ENCODE results near the gene MYH9. TPM values are rescaled to one million over a fixed set of nuclear protein-coding genes. Genes with fewer than 3 reads are reported as not detected.

The MYH9 gene
- total RNA-seq, 3 donors from 2014 or later, result 673 to 753 (median 716) TPM

DNA sequence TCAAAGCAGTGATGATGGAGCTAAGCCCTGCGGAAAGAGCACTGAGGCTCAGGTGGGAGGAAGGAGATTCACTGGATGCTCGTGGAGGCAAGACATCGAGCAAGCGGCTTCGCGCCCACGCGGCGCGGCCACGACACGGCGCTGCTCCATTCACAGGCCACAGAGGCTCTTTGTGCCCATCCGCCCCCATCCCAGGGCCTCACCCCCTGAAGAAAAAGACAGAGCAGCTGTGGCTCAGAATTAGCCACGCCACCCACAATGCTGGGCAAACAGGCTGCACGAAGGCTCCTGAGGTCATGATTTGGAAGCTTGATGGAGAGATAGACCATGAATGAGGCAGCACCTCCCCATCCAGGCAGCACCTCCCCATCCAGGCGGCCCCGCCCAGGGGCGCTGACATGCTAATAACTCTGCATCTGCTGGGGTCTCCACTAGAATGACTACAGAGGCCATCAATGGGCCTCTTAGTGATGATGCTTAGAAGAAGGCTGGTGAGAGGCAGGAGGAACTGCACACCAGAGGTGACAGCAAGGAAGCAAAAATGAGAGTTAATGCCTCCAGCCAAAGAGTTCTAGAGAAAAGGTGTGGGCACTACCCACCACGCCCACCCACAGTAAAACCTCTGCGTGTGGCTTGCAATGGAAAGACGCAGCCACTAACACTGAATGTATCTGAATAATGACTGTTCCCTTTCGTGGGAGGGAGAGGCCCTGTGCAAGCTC lies 43.5 kb downstream of the MYH9 start:
- peak overlapping the region; percentile 62 for H3K4me3 Mint-ChIP-seq
- H3K36me3 Mint-ChIP-seq (ENCODE audit: insufficient read depth), result peaks cover 53% of the 10 kb centered on the region
- H3K27me3 Mint-ChIP-seq (ENCODE audit: low read depth), result no peaks in the 10 kb centered on the region
- ATAC-seq, result peak; percentile 85 to 89
- peaks cover 85% of the 10 kb centered on the region for H3K4me1 Mint-ChIP-seq (ENCODE audit: low read depth)
- no peaks in the 10 kb centered on the region for H3K9me3 Mint-ChIP-seq
- peak; percentile 57 for DNase-seq

DNA sequence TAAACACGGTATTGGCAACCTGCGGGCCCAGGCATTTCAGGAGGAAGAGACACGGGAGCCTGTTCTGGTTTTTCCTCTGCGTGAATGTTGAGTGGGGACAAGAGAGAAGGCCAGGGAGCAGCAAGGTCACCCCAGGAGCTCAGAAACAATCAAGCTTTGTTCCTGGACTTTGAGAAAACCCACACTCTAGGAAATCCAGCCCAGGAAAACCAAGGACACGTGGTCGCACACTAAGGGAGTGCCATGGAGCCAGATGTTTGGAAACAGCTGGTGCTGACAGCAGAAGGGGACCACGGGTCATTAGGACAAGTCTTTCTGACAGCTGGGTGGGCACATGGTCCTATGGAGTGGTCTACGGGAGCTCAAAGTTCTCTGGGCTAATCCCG lies 44.1 kb downstream of the MYH9 start:
- H3K27me3 Mint-ChIP-seq (ENCODE audit: low read depth), result no peaks in the 10 kb centered on the region
- no peaks in the 10 kb centered on the region for H3K9me3 Mint-ChIP-seq
- H3K4me3 Mint-ChIP-seq, result no peak overlapping the region
- DNase-seq (no peak), ATAC-seq (no peak)
- peaks cover 54% of the 10 kb centered on the region for H3K36me3 Mint-ChIP-seq (ENCODE audit: insufficient read depth)
- peaks cover 85% of the 10 kb centered on the region for H3K4me1 Mint-ChIP-seq (ENCODE audit: low read depth)

DNA sequence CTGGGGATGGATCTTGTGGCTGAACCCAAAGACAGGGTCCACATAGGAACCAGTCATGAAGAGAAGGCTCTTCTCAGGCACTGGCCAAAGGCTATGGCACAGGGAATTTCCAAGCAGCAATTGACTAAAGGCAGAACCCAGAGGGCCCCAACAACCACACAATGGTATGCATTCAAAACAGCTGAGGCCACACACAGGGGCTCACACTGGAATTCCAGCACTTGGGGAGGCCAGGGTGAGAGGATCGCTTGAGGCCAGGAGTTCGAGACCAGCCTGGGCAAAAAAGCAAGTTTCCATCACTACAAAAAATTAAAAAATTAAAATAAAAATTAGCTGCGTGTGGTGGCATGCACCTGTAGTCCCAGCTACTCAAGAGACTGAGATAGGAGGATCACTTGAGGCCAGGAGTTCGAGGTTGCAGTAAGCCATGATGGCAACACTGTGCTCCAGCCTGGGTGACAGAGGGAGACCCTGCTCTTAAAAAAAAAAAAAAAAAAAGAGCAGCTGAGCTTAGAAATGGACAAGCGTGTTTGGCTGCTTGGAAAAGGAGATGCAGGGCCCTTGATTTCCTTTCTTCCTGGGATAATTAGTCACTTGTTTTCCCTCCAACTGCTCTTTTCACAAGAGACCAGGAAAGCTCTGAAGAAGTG lies 44.6 kb downstream of the MYH9 start:
- H3K9me3 Mint-ChIP-seq, result no peaks in the 10 kb centered on the region
- H3K27me3 Mint-ChIP-seq (ENCODE audit: low read depth), result no peaks in the 10 kb centered on the region
- H3K36me3 Mint-ChIP-seq (ENCODE audit: insufficient read depth), result peaks cover 55% of the 10 kb centered on the region
- ATAC-seq (no peak), DNase-seq (no peak)
- no peak overlapping the region for H3K4me3 Mint-ChIP-seq
- peaks cover 90% of the 10 kb centered on the region for H3K4me1 Mint-ChIP-seq (ENCODE audit: low read depth)

DNA sequence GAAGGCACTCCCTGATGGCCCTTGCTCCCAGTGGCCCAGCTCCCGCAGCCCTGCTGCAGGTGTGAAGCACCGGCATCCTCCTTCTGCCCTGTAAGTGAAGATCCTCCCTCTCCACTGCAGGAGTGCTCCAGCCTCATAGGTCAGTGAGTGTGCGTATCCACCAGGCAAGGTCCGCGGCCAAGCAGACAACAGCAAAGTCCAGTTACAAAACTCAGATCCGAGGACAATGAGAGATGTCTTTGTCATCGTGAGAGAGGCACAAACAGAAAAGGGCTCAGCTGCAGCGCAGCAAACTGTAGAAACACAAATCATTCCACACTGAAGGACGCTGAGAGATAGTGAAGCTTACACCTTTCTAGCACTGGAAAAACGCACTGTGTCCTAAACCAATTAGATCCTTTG lies 46.1 kb downstream of the MYH9 start:
- H3K27me3 Mint-ChIP-seq (ENCODE audit: low read depth), result no peaks in the 10 kb centered on the region
- ATAC-seq (no peak), DNase-seq (no peak)
- no peak overlapping the region for H3K4me3 Mint-ChIP-seq
- H3K36me3 Mint-ChIP-seq (ENCODE audit: insufficient read depth), result peaks cover 56% of the 10 kb centered on the region
- H3K4me1 Mint-ChIP-seq (ENCODE audit: low read depth), result peaks cover 92% of the 10 kb centered on the region
- no peaks in the 10 kb centered on the region for H3K9me3 Mint-ChIP-seq

DNA sequence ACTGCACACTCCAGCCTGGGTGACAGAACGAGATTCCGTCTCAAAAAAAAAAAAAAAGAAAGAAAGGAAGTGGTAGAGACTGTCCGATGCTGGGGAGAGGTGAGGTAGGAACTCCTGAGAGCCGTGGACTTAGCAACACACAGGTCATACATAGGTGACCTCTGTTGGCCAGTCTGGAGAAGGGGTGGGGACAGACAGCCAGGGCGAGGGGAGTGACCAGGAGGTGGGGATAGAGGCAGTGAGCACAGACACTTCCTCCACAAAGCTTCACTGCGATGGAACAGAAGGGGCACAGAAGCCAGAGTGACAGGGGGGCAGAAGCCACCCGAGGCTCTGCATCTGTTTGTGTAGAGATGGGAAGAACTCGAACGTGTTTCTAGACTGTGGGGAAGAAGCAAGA lies 47.1 kb downstream of the MYH9 start:
- ATAC-seq (no peak), DNase-seq (no peak)
- peaks cover 60% of the 10 kb centered on the region for H3K36me3 Mint-ChIP-seq (ENCODE audit: insufficient read depth)
- H3K27me3 Mint-ChIP-seq (ENCODE audit: low read depth), result no peaks in the 10 kb centered on the region
- peaks cover 93% of the 10 kb centered on the region for H3K4me1 Mint-ChIP-seq (ENCODE audit: low read depth)
- no peak overlapping the region for H3K4me3 Mint-ChIP-seq
- no peaks in the 10 kb centered on the region for H3K9me3 Mint-ChIP-seq

DNA sequence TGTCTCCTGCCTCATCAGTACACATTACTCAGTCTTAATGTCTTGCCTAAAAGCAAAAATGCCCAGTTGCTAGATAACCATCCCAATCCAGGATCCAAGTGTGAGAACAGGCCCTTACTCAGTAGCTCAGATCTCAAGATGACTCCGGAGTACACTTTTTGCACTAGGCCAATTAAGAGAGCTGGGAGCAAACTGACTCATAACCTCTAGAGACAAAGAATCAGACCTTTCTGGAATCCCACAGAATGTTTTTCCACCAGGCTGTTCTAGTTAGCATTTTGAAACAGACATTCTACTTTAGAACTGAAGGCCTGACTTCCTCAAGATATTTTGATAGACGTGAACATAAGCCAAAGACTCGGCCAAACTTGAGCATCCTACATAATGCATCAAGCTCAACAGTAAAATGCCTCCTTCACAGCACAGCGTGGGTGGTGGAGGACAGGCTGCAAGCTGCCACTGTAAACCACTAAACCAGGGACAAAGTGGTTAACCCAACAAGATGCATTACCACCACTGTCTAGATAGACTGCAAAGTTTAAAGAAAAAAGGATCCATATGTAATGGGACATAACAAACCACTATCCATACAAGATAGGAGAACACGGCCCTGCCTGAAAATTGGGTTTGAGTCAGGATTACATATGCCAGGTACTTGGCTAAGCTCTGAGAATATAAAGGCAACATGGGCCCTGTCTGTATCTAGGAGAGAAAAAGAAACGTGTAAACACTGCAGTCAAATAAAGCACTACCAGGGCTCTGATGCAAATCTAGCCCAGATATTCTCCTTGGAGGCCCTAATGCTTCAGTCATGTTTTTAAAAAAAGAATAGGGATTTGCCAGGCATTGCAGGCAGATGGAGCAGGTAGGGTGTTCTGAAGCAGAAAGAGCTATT lies 48.3 kb downstream of the MYH9 start:
- Mint-ChIP-seq H3K36me3 (ENCODE audit: insufficient read depth) (peaks cover 65% of the 10 kb centered on the region), H3K4me3 (peak overlapping the region; percentile 19), H3K27me3 (ENCODE audit: low read depth) (no peaks in the 10 kb centered on the region), H3K9me3 (no peaks in the 10 kb centered on the region), H3K4me1 (ENCODE audit: low read depth) (peaks cover 93% of the 10 kb centered on the region)
- ATAC-seq (peak; percentile 61), DNase-seq (no peak)

DNA sequence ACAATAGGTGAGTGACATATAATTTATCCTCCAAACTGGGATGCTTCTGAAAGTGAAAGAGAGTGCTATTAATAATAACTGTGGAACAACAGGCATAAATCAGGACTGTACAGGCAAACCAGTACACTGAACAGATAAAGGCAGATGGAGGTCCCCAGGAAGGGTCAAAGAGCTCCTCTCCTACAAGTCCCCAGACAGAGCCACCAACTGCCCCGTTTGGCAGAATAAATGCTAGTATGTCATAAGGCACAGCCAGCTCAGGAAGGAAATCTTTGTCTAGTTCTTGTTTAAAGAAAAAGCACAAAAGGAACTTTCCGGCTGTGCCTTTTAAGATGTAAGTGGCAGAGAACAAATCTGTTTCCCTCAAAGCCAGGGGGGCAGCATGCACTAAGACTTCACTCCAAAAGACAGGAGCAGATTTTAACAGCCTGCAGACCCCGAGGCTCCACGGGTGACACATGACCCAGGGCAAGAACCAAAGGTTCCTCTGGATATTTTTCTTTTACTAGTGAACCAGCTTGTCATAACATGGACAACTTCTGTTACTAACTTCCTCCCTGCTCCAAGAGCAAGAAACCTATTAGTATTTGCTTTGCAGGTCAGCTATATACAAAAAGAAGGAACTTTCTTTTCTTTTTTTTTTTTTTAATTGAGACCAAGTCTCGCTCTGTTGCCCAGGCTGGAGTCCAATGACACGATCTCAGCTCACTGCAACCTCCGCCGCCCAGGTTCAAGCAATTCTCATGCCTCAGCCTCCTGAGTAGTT lies 50.2 kb downstream of the MYH9 start:
- peaks cover 94% of the 10 kb centered on the region for H3K4me1 Mint-ChIP-seq (ENCODE audit: low read depth)
- DNase-seq (no peak), ATAC-seq (no peak)
- H3K9me3 Mint-ChIP-seq, result no peaks in the 10 kb centered on the region
- no peaks in the 10 kb centered on the region for H3K27me3 Mint-ChIP-seq (ENCODE audit: low read depth)
- peaks cover 66% of the 10 kb centered on the region for H3K36me3 Mint-ChIP-seq (ENCODE audit: insufficient read depth)
- peak overlapping the region; percentile 59 for H3K4me3 Mint-ChIP-seq

DNA sequence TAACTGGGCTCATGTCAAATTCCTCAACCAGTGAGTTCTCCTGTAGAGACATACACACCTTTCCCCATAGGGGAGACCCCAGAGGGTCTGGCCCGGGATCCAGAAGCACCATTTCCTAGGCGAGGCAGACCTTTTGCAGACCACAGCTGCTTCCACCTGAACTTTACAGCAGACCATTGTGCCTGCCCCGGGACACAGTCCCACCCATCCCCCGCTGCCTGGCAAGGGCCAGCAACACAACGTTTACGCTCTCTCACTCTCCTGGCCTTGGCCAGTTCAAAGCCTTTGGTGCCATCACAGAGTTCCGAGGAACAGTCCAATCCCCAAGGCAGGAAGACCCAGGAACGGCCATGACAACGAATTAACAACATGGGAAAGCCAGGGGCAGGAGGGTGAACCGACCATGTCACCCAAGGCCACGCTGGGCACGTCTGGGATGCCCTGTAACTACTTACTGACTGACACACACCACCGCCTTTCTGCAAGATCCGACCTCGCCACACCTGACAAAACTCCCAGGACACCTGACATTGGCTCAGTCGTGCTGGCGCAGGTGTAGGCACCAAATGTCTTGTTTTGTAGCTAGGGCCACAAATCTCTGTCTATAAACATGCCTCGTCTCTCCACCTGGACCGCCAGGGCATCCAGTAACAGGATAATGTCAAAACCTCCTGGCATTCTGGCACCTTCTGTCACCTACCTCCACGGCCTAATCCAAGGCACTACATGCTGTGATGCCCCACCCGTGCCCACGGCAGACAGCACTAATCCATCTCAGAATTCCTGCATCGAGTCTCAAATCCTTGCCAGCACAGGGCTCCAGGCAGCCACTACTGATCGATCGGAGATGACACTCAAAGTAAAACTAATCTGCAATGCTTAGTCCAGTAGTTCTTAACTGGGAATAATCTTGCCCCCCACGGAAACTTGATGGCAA lies 51.3 kb downstream of the MYH9 start:
- Mint-ChIP-seq H3K4me3 (peak overlapping the region; percentile 64), H3K4me1 (ENCODE audit: low read depth) (peaks cover 94% of the 10 kb centered on the region), H3K36me3 (ENCODE audit: insufficient read depth) (peaks cover 61% of the 10 kb centered on the region), H3K9me3 (no peaks in the 10 kb centered on the region), H3K27me3 (ENCODE audit: low read depth) (no peaks in the 10 kb centered on the region)
- ATAC-seq, result no peak
- DNase-seq, result no peak

DNA sequence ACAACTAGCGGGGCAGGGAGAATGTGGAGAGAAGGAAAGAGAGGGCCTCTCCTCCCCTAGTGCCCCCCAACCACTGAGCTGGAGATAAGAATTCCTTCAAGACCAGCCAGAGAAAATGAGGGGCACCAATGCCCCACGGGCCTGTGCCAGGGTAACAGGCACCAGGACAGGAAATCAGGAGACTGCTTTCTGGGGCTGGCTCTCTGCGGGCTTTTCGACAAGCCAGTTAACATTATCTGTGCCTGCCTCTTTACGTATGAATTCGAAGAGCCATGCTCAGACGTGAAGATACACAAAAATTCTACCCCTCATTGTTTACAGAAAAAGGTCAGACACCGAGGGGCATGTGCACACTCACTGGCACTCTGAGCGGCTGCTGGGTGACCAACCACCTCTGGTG lies 52.1 kb downstream of the MYH9 start:
- Mint-ChIP-seq H3K4me1 (ENCODE audit: low read depth) (peaks cover 94% of the 10 kb centered on the region), H3K9me3 (no peaks in the 10 kb centered on the region), H3K36me3 (ENCODE audit: insufficient read depth) (peaks cover 59% of the 10 kb centered on the region), H3K4me3 (peak overlapping the region; percentile 76), H3K27me3 (ENCODE audit: low read depth) (no peaks in the 10 kb centered on the region)
- no peak for ATAC-seq
- no peak for DNase-seq

DNA sequence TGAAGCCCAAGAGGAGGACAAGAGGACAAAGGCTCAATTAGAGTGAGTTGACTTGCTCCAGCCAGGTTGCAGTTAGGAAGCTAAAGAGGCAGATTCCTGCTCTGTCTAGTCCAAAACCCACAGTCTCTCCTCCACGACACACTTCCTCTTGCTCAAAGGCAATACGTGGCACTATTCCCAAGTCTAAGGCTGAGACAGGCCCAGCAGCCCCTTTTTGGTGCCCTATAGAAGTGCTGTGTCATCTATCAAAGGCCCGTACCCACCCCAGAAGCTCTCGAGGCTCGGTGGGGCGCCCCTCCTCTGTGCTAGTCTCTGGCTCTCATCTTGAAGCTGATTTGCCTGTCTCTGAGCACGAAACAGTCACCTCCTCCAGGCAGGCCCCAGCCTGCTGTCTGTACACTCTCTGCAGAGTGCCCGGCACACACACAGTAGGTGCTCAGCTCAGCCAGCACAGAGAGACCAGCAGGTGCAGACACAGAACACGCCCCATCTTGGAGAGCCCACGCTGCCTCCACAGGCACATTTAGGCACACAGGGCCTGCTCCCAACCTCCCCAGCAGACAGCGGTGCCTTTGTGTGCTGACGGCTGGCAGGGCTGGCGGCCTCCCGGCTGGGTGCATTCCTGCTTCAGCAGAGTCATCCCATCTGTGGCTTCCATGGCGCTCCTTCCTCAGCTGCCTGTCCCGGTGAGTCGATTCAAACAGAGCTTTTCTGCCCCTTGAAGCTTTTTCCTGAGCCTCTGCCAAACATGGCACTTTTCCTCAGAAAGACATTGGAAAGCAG lies 52.8 kb downstream of the MYH9 start:
- peaks cover 96% of the 10 kb centered on the region for H3K4me1 Mint-ChIP-seq (ENCODE audit: low read depth)
- H3K9me3 Mint-ChIP-seq, result no peaks in the 10 kb centered on the region
- H3K36me3 Mint-ChIP-seq (ENCODE audit: insufficient read depth), result peaks cover 63% of the 10 kb centered on the region
- ATAC-seq (peak in 1 of 2 donors; percentile 3), DNase-seq (no peak)
- no peaks in the 10 kb centered on the region for H3K27me3 Mint-ChIP-seq (ENCODE audit: low read depth)
- H3K4me3 Mint-ChIP-seq, result peak overlapping the region; percentile 76

DNA sequence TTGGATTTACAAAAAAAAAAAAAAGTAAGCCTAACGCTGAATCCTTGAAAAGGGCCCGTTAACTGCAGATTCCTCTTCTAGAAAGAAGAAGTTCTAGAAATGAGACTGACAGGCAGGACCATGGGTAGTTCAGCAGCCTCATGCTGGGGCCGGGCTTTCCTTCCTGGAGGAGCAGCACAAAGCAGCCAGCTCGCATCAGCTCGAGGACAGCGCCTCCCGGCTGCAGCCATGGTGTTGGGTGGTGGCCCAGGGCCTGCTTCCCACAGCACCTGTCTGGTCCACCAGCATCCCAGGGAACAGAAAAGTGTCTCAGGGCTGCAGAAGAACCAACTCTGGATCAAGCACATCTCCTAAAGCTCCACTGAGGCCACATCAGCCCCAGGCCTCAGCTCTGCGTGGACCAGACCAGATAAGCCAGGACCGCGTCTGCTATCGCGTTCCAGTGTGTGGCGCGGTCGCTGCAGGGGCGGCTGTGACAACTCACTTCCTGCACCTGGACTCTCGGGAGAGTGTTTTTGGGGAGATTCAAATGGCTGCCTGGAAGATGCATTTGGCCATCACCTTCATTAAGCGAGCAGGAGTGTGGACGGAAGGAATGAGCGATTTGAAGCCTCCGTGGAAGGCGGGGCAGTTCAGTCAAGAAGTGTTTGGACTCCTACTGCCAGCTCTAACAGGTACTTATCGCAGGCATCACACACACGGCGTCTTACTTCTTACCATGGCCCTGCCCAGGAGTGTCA lies 53.5 kb downstream of the MYH9 start:
- ATAC-seq, result no peak
- DNase-seq, result no peak
- H3K36me3 Mint-ChIP-seq (ENCODE audit: insufficient read depth), result peaks cover 63% of the 10 kb centered on the region

DNA sequence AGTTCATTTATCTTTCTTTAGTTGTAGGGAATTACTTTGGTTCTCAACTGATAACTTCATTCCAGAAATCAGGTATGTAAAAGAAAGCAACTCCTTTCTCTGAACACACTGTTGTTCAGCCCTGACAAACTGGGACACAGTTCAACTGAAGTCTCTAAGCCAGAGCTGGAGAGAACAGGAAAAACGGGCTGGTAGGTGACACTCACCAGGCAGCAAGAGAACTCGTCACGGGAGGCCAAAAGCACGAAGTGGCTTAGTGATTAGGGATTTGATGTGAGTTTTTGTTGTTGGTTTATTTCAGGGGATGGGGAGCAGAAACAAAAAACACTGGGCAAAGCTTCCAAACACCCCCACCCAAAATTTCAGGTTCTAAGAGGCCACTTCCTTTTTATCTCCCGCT lies 54.1 kb downstream of the MYH9 start:
- Mint-ChIP-seq H3K4me3 (peak overlapping the region; percentile 76), H3K36me3 (ENCODE audit: insufficient read depth) (peaks cover 63% of the 10 kb centered on the region), H3K4me1 (ENCODE audit: low read depth) (peaks cover 96% of the 10 kb centered on the region), H3K27me3 (ENCODE audit: low read depth) (no peaks in the 10 kb centered on the region), H3K9me3 (no peaks in the 10 kb centered on the region)
- no peak for DNase-seq
- no peak for ATAC-seq

More for the DNA sequence above, 53.5 kb downstream of the MYH9 start:
- no peaks in the 10 kb centered on the region for H3K27me3 Mint-ChIP-seq (ENCODE audit: low read depth)
- H3K4me1 Mint-ChIP-seq (ENCODE audit: low read depth), result peaks cover 96% of the 10 kb centered on the region
- H3K9me3 Mint-ChIP-seq, result no peaks in the 10 kb centered on the region
- H3K4me3 Mint-ChIP-seq, result peak overlapping the region; percentile 76
